Pancreas (tissue), 10 donors: ENCODE results near the gene JMJD6. TPM values are rescaled to one million over a fixed set of nuclear protein-coding genes. Genes with fewer than 3 reads are reported as not detected.
"Not testable (repeated sequence)": the region's sequence is repeated elsewhere in the genome, so short reads cannot be mapped to it uniquely, and the experiment has no call there.

Experiments used
- ATAC-seq, 4 donors: fragments of 200-7000 bp; cut with Tn5 transposase; one replicate each; pipeline versions ENCODE4 v1.8.0 to v1.9.1; 2020; ENCODE audit warnings: mild to moderate bottlenecking in 4 of 4, moderate library complexity in 4 of 4
- DNase-seq, 6 donors: peaks; one replicate each; pipeline ENCODE4 v3.0.0-alpha.2; 2020
- FAIRE-seq: peaks from 2 replicates; lab custom pipeline; 2012; peaks lifted over from hg19 to GRCh38; lab: Jason Lieb, UNC
- H3K27ac ChIP-seq, 4 donors: fragments of 200-600 bp; sonication (generic); 1 replicate in 3 of 4; 2 replicates in 1 of 4; pipeline versions ENCODE4 v1.5.0 to v1.8.0; 2020
- H3K27me3 ChIP-seq, 4 donors: fragments of 200-600 bp; one replicate each; pipeline ENCODE4 v1.8.0; 2021
- H3K36me3 ChIP-seq, 3 donors: fragments of 200-600 bp; sonication (generic) in 1 of 3; one replicate each; pipeline versions ENCODE4 v1.5.0 to v1.8.0; 2020 to 2021
- H3K4me1 ChIP-seq, 3 donors: fragments of 200-600 bp; one replicate each; pipeline ENCODE4 v1.8.0; 2021
- H3K4me3 ChIP-seq, 4 donors: fragments of 200-600 bp; sonication (generic) in 2 of 4; one replicate each; pipeline versions ENCODE4 v1.5.0 to v1.8.0; 2020 to 2021
- H3K9me3 ChIP-seq, 4 donors: fragments of 200-600 bp; one replicate each; pipeline ENCODE4 v1.8.0; 2021
- CTCF ChIP-seq, 4 donors: fragments of 200-600 bp; sonication (generic) in 3 of 4; IDR thresholded peaks; one replicate each; pipeline versions ENCODE4 v1.5.0 to v1.8.0; 2021; ENCODE audit warnings: antibody characterized with exemption in 4 of 4
- WGBS, 2 donors: extraction: QIAGEN DNeasy Blood & Tissue Kit; methylation state at CpG; one replicate each; pipeline ENCODE4 v1.1.7; 2013; 5-methylcytosine and 5-hydroxymethylcytosine counted together
- intact Hi-C, 3 donors: fragments of 100-400 bp; cut with DNase I; formaldehyde crosslinking; loops; one replicate each; pipeline versions ENCODE4 v1.11.1 to v1.14.2; 2022
- polyA plus RNA-seq, 2 donors: library from polyadenylated mRNA; stranded (reverse); fragments of 200-250 nt; gene quantifications; one replicate each; pipeline ENCODE4 v1.2.3, GENCODE V29; 2013
- total RNA-seq, 6 donors: library from RNA; stranded (reverse); fragmentation: NEBNext Ultra II Directional in 4 of 6; extraction: Animal tissue kit (Norgen Biotek cat#: 25700) in 4 of 6; gene quantifications; one replicate each; pipeline versions ENCODE4 v1.2.1 to v1.2.4, GENCODE V29; 2021 to 2023
- donor health status: healthy with polysubstance abuse.
- donor health status: DM: no; HTN: no; CAD: no; lungs with moderate emphysema.
- donor health status: DM: no; HTN: no; CAD: no.
- donor health status: control.
- donor health status: control.
- donor health status: Bipolar disorder and iron deficiency.
- donor health status: DM: yes; HTN: yes; CAD: no.
- donor health status: DM: no; HTN: no; CAD: no.
- donor health status: DM: no; HTN: no; CAD: no.
- donor health status: DM: yes; HTN: yes; CAD: no.

Gene JMJD6
- total and polyA plus RNA-seq, 8 donors = 12.4 to 54.0 (median 16.5) TPM

- intact Hi-C loops = loop anchor here in 1 of 3 donors (10.0 kb wide), 1 partner anchor 165 kb away; the partner anchor contains the start of gene CYGB
- H3K27me3 ChIP-seq = no peaks in the 10 kb centered on the region
- FAIRE-seq (no peak), DNase-seq (no peak), ATAC-seq (peak in 3 of 4 donors; percentile 8 to 14 (median 11))
- TF ChIP-seq CTCF (IDR thresholded peaks at IDR 0.05) = no peak
- H3K36me3 ChIP-seq = no peaks in the 10 kb centered on the region
- H3K9me3 ChIP-seq = no peaks in the 10 kb centered on the region
- H3K27ac ChIP-seq = peak overlapping the region in 2 of 4 donors; percentile 19 to 62
- WGBS, 2 donors = 74 to 76% methylated on average over 8 of the region's 8 CpGs
- no peak overlapping the region for H3K4me3 ChIP-seq
- H3K4me1 ChIP-seq = no peaks in the 10 kb centered on the region
These were observed 26.2 kb downstream of the JMJD6 start for GRCh38 chr17:76700270-76700616.

GRCh38 chr17:76698466-76698977 lies 27.9 kb downstream of the JMJD6 start:
- FAIRE-seq, H3K27ac ChIP-seq, H3K4me1 ChIP-seq, H3K9me3 ChIP-seq, H3K27me3 ChIP-seq, ATAC-seq, H3K4me3 ChIP-seq, H3K36me3 ChIP-seq, intact Hi-C loops: not testable (repeated sequence)
- WGBS, 2 donors = 87 to 95% methylated on average over 7 of the region's 7 CpGs
- peak in 1 of 6 donors; percentile 1 for DNase-seq

DNA sequence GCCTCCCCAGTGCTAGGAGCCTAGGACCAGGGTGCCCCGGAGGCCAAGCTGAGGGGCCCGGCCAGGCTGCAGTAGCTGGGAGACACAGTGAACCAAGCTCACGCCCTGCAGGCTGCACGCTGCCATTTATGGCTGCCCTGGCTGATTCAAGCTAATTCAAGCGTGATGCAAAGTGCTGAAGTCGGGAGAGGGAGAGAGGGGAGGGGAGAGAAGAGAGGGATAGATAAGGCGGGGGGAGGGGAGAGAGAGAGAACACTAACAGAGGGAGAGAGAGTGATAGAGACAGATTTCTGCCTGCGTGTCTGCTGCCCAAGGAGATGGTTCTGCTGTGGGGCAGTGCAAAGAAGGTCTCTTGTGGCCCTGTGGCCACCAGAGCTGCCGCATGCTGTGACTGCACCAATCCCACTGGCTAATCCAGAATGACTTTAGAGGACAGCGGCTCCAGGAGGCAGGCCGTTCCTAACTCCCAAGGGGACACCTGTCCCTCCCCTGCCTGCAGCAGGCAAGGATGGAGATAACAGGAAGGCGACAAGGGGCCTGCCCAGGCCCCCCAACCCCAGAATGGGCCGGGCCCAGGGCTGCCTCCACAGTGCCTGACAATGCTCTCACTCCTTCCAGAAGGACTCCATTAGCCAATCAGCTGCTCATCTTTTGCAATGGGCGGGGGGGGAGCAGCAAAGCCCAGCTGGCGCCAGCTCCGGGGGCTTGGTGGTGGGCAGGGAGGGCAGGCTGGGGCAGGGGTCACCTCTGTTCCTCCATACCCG lies 28.5 kb downstream of the JMJD6 start:
- FAIRE-seq = no peak
- peak in 1 of 6 donors; percentile 53 for DNase-seq
- WGBS, 2 donors = 73 to 75% methylated on average over 17 of the region's 17 CpGs
- Histone ChIP-seq H3K27ac (no peak overlapping the region), H3K27me3 (no peaks in the 10 kb centered on the region), H3K4me3 (no peak overlapping the region), H3K9me3 (no peaks in the 10 kb centered on the region), H3K4me1 (no peaks in the 10 kb centered on the region), H3K36me3 (no peaks in the 10 kb centered on the region)
- intact Hi-C loops = no loop called here
- TF ChIP-seq CTCF (IDR thresholded peaks at IDR 0.05) = no peak
- ATAC-seq = peak in 2 of 4 donors; percentile 20 to 56

GRCh38 chr17:76696763-76697701 lies 29.4 kb downstream of the JMJD6 start:
- ATAC-seq = peak in 1 of 4 donors; percentile 22
- intact Hi-C loops = no loop called here
- DNase-seq = peak in 1 of 6 donors; percentile 23
- Histone ChIP-seq H3K4me3 (no peak overlapping the region), H3K27ac (no peak overlapping the region), H3K36me3 (no peaks in the 10 kb centered on the region), H3K27me3 (no peaks in the 10 kb centered on the region), H3K9me3 (no peaks in the 10 kb centered on the region), H3K4me1 (no peaks in the 10 kb centered on the region)
- 78 to 83% methylated on average over 25 of the region's 25 CpGs for WGBS, 2 donors
- no peak for FAIRE-seq
- TF ChIP-seq CTCF (IDR thresholded peaks at IDR 0.05) = no peak
